ENCODE data around the gene MUC21.
"Not testable (repeated sequence)": the region's sequence is repeated elsewhere in the genome, so short reads cannot be mapped to it uniquely, and the experiment has no call there.

Gene MUC21

DNA sequence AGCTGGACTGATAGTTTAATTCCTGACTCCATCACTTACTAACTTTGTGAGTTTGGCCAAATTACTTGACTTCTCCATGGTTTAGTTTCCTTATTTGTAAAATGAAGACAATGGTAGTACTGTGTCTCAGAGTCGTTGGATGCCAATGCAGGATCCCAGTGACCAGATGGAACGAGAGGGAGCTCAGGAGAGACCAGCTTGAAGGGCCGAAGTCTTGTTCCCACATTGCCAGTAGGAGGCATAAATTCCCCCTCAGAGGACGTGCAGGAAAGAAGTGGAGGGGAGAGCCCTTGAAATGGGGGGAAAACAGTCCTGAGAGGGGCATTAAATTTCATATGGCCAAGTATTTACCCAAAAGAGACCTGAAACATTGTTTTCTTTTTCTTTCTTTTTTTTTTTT, 24.6 kb downstream of the MUC21 start:
- no peak for DNase-seq (ENCODE audit: low read depth in 2 of 2)

DNA sequence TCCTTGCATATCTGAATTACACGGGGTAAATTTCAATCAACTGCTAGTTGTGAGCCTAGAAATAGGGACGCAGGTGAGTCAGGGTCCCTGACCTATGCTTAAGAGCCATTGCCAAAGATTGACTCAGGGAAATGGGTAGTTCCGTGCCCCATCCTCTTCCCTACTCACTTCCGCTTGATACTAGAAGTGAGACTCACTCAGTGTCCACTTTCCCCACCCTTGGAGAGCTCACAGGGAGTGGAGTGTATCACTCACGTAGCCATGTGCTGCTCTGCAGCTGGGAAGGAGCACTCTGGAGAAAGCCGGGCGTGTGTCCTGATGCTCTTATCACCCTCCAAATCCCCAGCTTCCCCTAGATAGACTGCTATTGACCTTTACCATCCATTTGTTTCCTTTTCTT, 26.2 kb downstream of the MUC21 start:
- DNase-seq (ENCODE audit: low read depth in 2 of 2): no peak

DNA sequence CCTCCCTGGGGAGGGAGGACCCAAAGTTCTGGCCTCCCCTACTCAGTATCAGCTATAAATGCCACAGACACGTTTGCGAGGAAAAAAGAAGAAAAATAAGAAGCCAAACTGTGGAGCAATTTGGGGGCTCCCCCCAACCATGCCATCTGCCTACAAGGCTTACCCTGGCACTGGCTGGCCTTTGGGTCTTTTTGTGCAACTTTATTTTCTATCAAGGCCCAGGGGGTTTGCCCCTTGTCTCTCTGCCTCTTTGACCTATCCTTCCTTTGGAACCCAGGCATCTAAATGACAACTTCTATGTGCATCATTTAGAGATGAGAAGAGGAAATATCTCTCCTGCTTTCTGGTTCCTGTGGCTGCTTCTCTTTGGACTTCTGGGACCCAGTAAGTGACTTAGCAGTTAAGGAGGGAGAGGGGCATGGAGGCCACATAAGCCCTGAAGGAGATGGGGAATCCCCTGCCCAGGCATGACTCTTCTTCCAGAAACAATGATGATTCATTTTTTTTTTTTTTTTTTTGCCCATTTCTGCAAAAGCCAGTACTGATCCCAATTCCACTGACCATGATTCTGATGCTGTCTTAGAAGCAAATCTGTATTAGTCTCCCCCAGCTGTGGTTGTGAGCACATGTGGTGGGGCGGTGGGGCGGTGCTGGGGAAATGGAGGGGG, 27.0 kb downstream of the MUC21 start, which contains the start of gene MUC22:
Gene MUC22 (plus strand): TSS at position 82 of the 668 bp plus-strand sequence. CDS start 233 bp downstream, at position 315.
- no peak for DNase-seq (ENCODE audit: low read depth in 2 of 2)

DNA sequence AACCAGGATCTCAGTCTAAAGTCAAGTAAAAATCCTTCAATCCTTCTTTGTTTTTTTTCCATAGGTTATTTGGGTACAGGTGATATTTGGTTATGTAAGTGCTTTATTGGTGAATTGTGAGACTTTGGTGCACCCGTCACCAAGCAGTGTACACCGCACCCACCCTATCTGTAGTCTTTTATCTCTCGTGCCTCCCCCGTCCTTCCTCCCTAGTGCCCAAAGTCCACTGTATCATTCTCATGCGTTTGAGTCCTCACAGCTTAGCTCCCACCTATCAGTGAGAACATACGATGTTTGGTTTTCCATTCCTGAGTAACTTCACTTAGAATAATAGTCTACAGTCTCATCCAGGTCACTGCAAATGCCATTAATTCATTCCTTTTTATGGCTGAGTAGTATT, 27.6 kb downstream of the MUC21 start:
- DNase-seq (ENCODE audit: low read depth in 2 of 2): no peak

DNA sequence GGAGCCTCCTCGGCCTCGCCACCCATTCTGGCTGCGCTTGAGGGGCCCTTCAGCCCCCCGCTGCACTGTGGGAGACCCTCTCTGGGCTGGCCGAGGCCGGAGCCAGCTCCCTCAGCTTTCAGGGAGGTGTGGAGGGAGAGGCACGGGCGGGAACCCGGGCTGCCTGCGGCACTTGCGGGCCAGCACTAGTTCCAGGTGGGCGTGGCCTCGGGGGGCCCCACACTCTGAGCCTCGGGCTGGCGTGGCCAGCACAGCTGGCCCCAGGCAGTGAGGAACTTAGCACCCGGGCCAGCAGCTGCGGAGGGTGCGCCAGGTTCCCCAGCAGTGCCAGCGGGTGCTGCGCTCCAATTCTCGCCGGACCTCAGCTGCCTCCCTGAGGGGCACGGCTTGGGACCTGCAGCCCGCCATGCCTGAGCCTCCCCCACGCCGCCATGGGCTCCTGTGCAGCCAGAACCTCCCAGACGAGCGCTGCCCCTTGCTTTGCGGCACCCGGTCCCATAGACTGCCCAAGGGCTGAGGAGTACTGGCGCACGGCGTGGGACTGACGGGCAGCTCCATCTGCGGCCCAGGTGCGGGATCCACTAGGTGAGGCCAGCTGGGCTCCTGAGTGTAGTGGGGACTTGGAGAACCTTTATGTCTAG, 33.3 kb downstream of the MUC21 start:
- no peak for DNase-seq (ENCODE audit: low read depth in 2 of 2)

DNA sequence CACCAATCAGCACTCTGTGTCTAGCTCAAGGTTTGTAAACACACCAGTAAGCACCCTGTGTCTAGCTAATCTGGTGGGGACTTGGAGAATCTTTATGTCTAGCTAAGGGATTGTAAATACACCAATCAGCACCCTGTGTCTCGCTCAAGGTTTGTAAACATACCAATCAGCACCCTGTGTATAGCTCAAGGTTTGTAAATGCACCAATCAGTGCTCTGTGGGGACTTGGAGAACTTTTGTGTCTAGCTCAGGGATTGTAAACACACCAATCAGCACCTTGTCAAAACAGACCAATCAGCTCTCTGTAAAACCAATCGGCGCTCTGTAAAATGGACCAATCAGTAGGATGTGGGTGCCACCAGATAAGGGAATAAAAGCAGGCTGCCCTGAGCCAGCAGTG, 33.9 kb downstream of the MUC21 start:
- not testable (repeated sequence) for DNase-seq (ENCODE audit: low read depth in 2 of 2)

DNA sequence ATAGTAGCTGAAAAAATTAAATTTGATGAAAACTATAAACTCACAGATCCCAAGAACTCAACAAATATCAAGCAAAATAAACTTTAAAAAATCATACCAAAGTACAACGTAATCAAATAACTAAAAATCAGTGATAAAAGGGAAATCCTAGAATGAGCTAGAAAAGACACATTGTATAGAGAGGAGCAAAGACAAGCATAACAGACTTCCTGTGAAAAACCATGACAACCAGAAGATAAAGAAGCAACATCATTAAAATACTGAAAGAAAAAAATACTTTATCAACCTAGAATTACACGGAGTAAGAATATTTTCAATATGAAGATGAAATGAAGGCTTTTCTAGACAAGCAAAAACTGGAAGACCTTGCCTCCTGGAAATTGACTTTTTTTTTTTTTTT, 36.5 kb downstream of the MUC21 start:
- DNase-seq (ENCODE audit: low read depth in 2 of 2): no peak

DNA sequence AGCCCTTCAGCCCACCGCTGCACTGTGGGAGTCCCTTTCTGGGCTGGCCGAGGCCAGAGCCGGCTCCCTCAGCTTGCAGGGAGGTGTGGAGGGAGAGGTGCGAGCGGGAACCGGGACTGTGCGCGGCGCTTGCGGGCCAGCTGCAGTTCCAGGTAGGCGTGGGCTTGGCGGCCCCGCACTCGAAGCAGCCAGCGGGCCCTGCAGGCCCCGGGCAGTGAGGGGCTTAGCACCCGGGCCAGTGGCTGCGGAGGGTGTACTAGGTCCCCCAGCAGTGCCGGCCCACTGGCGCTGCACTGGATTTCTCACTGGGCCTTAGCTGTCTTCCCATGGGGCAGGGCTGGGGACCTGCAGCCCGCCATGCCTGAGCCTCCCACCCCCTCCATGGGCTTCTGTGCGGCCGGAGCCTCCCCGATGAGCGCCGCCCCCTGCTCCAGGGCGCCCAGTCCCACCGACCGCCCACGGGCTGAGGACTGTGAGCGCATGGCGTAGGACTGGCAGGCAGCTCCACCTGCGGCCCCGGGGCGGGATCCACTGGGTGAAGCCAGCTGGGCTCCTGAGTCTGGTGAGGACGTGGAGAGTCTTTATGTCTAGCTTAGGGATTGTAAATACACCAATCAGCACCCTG, 37.2 kb downstream of the MUC21 start:
- not testable (repeated sequence) for DNase-seq (ENCODE audit: low read depth in 2 of 2)

DNA sequence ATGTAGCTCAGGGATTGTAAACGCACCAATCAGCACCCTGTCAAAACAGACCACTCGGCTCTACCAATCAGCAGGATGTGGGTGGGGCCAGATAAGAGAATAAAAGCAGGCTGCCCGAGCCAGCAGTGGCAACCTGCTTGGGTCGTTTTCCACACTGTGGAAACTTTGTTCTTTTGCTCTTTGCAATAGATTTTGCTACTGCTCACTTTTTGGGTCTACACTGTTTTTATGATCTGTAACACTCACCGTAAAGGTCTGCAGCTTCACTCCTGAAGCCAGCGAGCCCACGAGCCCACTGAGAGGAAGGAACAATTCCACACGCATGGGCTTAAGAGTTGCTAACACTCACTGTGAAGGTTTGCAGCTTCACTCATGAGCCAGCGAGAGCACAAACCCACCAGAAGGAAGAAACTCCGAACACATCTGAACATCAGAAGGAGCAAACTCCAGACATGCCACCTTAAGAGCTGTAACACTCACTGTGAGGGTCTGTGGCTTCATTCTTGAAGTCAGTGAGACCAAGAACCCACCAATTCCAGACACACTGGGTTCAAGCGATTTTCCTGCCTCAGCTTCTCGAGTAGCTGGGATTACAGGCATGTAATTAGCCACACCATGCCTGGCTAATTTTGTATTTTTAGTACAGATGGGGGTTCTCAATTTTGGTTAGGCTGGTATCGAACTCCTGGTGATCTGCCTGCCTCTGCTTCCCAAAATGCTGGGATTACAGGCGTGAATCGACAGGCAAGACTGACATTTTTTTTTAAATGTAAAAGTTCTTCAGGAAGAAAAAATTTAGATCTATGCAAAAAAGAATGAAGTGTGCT, 38.4 kb downstream of the MUC21 start:
- not testable (repeated sequence) for DNase-seq (ENCODE audit: low read depth in 2 of 2)

DNA sequence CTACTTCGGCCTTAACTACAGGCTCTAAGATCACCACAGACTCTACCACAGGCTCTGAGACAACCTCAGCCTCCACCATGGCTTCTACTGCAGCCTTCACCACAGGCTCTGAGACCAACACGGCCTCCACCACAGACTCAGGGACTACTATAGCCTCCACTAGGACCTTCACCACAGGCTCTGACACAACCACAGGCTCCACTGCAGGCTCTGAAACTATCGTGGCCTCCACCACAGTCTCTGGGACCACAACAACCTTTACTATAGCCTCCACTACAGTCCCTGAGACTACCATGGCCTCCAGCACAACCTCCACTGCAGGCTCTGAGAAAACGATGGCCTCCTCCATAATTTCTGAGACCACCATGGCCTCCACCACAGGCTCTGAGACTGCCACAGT, 42.1 kb downstream of the MUC21 start:
- no peak for DNase-seq (ENCODE audit: low read depth in 2 of 2)

DNA sequence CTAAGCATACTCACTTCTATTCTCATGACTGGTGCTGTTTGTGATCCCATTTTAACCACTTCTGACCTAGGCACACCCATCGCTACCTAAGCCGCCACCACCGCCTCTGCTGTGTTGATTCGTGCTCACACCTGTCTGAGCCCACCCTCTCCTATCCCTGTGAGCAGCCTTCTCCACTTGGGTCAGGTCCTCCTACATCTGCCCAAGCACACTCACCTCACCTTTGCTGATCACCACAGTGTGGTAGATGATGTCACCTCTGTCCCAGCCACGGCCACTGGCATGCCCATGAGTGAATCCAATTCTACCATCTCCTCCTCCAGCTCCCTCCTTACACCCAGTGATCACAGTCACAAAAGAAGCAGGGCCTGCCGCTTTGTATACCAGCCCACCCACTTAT, 47.6 kb downstream of the MUC21 start:
- no peak for DNase-seq (ENCODE audit: low read depth in 2 of 2)

DNA sequence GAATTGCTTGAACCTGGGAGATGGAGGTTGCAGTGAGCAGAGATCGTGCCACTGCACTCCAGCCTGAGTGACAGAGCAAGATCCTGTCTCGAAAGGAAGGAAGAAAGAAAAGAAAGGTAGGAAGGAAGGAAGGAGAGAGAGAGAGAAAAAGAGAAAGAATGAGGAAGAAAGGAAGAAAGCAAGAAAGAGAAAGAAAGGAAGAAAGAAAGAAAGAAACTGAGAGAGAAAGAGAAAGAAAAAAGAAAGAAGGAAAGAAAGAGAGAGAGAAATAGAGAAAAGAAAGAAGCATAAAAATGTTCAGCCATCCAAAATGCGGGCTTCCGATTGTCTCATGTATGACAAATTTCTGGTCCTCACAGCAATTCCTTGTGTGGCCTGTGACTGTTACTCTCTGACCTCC, 49.6 kb downstream of the MUC21 start:
- no peak for DNase-seq (ENCODE audit: low read depth in 2 of 2)

DNA sequence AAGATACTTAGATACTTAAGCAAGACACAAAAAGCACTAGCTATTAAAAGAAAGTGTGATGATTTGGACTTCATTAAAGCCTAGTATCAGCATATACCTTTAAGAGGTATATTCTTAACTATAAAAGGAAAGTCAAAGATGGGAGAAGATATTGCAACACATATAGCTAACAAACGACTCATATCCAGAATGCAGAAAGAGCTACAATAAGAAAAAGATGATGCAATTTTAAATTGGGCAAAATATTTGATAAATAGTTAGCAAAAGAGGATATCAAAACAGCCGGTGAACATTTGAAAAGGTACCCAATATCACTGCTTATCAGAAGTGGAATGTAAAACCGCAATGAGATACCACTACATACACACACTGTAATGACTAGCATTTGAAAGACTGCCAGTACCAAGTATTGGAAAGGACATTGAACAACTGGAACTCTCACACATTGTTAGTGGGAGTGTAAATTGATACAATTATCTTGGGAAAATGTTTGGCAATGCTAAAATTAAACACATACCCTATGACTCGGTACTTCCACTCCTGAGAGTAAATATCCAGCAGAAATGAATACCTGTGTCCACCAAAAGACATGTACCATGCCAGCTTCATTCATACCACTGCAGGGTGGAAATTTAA, 52.5 kb downstream of the MUC21 start:
- DNase-seq (ENCODE audit: low read depth in 2 of 2): no peak

DNA sequence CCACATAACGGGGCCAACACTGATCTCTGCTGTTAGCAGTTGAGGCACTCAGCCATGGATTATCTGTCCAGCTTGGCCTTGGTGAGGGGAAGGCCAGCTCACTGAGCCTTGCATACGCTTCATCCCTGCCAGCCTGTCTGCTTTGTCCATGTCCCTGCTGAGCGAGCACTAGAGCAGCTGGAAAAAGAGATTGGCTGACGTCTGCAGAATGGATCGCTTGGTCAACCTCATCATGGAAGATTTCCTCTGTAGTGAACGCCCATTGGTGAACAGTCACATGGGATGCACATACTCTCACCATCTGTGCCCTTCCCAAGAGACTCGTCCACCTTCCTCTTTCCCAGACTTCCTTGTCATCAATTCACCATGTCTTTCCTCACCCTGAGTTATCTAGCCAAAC, 53.7 kb downstream of the MUC21 start:
- DNase-seq (ENCODE audit: low read depth in 2 of 2): no peak

DNA sequence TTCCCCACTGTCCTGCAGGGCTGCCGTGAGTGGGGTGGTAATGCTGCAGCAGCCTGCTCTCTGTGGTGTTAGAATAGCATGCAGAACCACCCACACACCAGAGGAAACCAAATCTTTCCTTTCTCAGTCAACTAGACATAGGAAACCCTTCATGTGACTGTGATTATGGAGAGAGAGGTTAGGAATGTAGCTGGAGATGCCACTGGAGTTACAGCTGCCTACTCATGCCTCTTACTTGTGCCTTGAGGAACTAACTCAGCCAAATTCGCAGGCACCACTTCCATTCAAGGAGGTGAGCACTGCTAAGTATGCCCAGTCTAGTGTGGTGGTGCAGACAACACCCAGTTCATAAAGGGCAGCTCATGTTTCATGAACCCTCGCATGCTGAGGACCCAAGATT, 54.2 kb downstream of the MUC21 start:
- DNase-seq (ENCODE audit: low read depth in 2 of 2): no peak

DNA sequence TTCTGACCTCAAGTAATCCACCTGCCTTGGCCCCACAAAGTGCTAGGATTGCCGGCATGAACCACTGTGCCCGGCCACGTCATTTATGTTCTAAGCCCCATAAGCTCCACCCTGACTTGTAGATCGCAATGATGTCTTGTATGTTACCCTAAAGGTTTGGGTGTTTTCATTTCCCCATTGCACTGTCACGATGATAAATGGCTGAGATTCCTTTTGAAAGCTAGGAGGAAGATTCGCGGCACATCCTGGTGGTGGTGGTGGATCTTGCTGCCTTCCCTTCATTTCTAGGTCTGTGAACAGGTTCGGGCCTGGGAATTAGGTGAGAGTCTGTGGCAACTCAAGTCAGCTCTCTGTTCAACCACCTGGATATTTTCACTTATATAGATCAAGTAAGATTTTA, 55.0 kb downstream of the MUC21 start:
- DNase-seq (ENCODE audit: low read depth in 2 of 2): no peak

Data from stimulated activated CD4-positive, alpha-beta T cell treated with anti-CD3 and anti-CD28 coated beads, Interleukin-1b, Interleukin-23, amount 100 ng/mL, for 1 hour (primary cell).